Stimulated activated CD8-positive, alpha-beta memory T cell treated with anti-CD3 and anti-CD28 coated beads, Interleukin-15, amount 100 ng/mL, for 4 hours (primary cell): Measurements from ENCODE around the gene DLG2.
"Not testable (repeated sequence)": the region's sequence is repeated elsewhere in the genome, so short reads cannot be mapped to it uniquely, and the experiment has no call there.

Experiments
- DNase-seq, 2 donors: peaks; one replicate each; pipeline ENCODE4 v3.0.0-alpha.2; 2020; ENCODE audit warnings: low read depth in 2 of 2

The DLG2 gene

DNA sequence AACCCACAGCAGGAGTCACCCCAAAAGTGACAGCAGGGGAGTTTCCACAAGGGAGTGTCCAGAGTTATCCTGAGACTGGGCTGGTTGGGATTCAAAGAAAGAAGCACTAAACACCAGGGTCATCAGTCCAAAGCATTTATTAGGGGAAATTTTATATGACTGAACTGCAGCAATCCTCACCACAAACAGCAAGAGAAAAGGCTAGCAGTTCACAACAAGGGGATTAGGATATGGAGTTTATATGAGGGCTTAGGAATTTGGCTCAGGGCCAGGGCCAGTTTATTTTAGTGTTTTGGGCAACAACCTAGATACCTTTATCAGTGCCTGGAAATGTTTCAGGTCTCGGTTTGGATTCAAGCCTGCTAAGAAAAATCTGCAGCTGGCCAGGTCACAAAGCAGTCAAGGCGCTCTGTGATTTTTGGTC is 16.1 kb upstream of the DLG2 start:
- DNase-seq: no peak

DNA sequence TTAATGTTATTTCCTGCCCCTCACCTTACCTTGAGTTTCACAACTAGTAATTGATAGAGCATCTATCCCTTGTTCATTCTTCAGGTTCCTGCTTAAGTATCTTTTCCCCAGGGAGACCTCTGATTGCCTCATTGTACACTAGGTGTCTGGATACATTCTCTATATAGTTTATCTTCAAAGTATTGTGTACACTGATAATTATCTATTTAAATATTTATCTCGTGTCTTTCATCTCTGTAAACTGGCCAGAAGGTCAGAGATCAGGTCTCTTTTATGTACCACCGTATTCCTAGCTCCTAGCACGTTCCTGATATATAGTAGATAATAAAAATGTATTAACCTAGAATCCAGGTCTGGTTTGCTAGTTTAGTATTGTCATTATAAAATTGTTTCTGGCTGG is 7.6 kb upstream of the DLG2 start:
- no peak for DNase-seq

DNA sequence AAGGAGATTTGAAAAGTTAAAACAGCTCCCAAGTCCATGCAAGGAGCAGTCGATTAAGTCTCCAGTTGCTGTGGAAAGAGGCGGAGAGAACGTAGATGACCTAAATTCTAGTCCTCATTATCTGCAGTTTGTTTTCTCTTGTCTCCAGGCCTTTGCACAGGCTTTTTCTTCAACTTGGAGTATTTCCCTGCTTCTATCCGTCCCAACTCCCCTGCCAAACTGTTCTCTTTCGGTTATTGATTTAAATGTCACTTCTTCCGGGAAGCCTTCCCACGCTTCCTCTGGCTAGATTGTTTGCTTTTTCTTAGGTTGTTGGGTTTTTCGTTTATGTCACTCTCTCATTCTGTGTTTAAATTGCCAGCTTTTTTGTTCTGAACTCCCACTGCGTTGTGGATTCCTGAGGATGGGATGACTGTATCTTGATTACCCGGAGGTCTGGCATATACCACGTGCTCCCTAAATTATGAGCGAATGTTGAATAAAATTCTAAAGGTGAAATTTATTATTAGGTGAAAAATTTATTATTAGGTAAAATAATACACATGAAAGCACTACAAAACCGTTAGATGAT is 1.7 kb upstream of the DLG2 start:
- DNase-seq: peak in 1 of 2 donors; percentile 32

DNA sequence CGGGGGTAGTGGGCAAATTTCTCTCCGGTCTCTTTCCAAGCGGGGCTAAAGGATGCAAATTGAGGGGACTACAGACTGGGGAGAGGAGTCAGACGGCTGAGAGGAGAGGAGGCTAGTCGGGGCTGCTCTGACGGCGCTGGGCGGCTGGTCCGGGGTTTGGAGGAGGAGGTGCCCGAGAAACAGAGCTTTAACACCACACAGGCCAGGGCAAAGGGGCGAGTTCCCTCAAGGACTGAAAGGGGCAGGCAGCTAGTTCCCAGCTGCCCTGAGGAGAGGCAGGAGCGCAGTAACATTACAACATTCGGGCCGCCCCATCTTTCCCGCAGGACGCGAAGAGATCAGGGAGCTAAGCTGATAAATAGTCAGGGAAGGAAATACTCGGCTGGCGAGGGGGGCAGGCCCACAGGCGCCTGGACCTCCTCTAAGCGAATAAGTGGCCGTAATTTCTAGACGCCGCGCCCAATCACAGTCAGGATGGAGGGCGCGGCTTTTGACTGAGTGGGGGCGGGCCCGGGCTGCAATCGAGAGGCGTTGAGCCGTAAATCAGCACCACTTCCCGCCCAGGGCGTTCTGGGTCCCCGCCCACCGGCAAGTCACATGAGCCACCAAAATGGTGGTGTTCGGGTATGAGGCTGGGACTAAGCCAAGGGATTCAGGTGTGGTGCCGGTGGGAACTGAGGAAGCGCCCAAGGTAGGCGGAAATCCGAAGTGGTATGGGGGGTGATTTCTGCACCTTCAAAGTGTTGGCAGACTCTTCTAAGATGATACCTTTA is 1.0 kb upstream of the DLG2 start, which contains the start of gene TMEM126B:
Gene TMEM126B (plus strand): TSS at position 596 of the 773 bp plus-strand sequence. CDS start 15 bp downstream, at position 611.
- peak; percentile 92 to 94 for DNase-seq

DNA sequence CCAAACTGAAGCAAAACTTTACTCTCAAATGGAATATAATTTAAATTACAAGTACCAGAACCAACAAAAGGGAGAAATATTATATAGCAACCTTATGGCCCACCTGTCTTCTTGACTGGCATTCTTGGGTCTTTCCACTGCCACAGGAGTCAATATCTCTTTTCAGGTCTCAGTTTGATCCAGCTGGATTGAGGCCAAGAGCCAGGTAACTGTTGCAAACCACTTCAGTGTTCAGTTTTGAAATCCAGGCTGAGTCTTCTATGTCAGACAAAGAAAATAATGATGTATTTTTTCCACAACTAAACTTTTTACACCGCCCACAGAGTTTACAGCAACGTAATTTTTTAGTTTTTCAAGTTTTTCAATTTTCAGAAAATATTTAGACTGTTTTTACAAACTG is 648 bp downstream of the DLG2 start:
- no peak for DNase-seq

DNA sequence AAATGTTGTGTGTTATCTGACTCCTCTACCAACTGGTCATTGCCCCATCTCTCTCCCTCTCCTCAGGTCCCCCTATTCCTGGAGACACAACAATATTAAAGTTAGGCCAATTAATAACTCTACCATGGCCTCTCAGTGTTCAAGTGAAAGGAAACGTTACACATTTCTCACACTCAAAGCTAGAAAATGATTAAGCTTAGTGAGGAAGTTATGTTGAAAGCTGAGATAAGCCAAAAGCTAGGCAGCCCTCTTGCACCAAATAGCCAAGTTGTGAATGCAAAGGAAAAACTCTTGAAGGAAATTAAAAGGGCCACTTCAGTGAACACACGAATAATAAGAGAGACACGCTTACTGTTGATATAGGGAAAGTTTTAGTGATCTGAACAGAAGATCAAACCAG is 6.9 kb downstream of the DLG2 start:
- no peak for DNase-seq

DNA sequence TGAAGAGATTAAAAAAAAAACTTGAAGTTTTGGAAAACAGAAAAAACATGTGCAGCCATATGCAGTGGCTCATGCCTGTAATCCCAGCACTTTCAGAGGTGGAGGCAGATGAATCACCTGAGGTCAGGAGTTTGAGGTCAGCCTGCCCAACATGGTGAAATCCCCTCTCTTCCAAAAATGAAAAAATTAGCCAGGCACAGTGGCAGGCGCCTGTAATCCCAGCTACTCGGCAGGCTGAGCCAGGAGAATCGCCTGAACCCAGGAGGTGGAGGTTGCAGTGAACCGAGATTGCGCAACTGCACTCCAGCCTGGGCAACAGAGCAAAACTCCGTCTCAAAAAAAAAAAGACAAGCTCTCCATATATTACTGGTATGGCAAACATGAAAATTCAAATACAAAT is 7.6 kb downstream of the DLG2 start:
- DNase-seq: no peak

DNA sequence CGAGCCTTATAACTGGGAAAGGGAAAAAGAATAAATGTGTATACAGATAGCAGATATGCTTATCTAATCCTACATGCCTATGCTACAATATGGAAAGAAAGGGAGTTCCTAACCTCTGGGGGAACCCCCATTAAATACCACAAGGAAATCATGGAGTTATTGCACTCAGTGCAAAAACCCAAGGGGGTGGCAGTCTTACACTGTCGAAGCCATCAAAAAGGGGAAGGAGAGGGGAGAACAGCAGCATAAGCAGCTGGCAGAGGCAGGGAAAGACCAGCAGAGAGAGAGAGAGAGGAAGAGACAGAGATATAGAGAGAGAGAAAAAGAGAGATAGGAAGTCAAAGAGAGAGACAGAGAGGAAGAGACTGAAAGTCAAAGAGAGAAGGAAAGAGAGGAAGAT is 15.5 kb downstream of the DLG2 start:
- not testable (repeated sequence) for DNase-seq

DNA sequence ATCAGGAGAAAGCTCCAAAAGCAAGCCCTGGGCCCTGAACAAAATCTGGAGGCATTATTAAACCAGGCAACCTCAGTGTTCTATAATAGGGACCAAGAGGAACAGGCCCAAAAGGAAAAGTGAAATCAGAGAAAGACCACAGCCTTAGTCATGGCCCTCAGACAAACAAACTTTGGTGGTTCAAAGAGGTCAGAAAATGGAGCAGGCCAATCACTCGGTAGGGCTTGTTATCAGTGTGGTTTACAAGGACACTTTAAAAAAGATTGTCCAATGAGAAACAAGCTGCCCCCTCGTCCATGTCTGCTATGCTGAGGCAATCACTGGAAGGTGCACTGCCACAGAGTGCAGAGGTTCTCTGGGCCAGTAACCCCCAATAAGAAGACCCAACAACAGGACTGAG is 17.9 kb downstream of the DLG2 start:
- not testable (repeated sequence) for DNase-seq

DNA sequence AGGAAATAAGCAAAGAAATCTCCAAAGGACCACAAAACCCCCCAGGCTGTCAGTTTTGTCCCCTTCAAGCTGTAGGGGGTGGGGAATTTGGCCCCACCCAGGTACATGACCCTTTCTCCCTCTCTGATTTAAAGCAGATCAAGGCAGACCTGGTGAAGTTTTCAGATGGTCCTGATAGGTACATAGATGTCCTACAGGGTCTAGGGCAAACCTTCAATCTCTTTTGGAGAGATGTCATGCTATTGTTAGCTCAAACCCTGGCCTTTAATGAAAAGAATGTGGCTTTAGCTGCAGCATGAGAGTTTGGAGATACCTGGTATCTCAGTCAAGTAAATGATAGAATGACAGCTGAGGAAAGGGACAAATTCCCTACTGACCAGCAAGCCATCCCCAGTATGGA is 18.5 kb downstream of the DLG2 start:
- not testable (repeated sequence) for DNase-seq

DNA sequence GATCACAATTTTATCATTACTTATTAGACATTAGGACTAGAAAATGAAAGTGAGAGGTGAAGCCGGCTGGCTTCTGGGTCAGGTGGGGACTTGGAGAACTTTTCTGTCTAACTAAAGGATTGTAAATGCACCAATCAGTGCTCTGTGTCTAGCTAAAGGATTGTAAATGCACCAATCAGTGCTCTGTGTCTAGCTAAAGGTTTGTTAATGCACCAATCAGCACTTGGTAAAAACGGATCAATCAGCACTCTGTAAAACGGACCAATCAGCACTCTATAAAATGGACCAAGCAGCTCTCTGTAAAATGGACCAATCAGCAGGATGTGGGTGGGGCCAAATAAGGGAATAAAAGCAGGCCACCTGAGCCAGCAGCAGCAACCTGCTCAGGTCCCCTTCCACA is 20.9 kb downstream of the DLG2 start:
- DNase-seq: not testable (repeated sequence)

DNA sequence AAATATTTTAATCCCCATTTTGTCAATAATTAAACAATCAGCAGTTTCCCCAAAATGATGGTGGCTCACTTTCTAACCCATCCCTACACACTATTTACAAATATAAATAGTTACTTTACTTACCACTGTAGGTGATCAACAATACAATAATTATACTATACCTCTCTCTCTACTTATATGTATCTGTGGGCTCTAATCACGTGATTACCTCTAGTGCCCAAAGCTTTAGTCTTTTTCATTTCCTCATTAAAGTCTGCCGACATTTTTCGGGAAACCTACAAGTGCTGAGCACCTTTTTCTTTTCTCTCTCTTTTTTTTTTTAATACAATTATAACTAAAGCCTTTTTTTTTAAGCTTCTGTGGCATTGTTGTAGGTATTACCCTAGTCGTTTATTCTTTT is 23.9 kb downstream of the DLG2 start:
- DNase-seq: no peak

DNA sequence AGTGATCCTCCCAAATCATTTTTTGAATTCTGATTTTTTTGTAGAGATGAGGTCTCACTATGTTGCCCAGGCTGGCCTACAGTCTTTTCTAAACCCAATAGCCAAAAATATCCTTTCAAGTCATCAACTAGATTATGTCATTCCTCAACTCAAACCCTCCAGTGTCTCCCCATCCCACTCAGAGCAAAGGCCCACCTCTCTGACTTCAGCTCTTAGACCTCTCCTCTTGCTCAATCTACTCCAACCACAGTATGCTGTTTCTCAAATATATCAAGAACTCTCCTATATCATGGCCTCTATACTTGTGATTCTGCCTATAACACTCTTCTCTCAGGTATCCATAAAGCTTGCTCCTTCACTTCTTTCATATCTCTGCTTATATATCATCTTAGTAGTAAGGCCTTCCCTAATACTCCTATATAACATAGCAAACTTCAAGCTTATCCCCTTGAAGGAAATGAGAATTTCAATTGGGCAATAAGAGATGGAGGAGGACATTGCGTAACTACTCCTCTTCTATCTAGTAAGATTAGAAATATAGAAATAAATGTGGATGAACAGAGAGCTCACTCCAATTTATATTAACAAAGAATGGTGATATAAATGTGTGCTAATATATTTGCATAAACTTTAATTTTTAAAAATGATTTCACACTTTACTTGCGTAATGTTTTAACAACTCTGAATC is 24.5 kb downstream of the DLG2 start:
- DNase-seq: no peak

DNA sequence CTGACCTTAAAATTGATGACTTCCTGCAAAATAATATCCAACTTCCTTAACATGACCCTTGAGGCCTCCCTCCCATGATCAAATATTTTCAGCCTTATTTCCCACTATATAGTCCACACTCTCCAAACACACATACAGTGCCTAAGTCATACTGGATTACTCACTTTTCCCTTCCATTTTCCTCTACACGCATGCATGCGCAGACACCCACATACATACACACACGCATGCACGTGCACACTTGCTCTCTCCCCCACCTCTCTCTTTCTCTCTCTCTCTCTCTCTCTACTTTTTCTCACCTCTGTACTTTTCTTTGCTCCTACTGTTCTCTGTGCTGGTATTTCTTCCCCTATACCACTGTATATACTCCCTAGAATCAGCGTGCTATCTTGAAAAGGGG is 28.1 kb downstream of the DLG2 start:
- no peak for DNase-seq

DNA sequence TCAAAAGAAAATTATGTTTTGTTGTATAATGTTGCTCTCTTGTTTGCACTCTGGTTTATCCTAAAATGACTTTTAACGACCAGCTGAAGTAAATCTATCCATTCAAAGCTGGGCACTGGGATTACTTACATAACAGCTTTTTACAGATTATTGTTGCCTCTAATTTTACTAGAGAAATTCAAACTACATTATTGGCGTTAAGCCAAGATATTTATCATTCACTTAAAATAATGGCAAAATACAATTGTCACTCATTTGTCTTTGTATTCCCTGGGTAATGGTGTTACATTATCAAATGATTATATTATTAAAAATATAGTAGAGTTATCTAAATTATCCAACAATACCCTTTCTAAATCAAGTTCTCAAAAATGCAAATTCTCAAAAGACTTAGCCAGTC is 30.3 kb downstream of the DLG2 start:
- DNase-seq: no peak

DNA sequence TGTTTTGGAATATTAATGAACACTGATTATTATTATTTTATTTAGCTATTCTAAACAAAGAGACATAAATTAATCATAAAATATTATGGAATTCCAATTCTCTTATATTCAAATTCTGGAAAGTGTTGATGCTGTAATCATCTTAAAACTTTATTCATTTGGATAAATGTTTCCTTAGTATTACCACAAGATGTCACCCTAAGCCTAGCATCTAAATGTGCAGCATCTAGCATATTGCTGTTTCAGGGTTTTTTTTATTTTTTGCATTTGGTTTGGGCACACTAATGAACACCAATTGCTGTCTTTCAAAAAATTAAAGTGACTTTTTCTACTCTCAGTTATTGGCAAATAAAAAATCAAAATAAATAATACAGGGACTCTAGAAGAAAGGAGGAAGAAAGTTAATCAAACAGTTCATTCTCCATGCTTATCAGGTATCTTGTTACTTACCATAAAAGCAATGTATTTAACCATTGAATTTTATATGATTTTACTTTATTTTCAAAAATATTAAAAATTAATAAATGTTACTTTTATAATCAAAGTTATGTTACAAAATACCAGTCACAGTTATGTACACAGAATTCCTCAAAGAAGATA is 31.8 kb downstream of the DLG2 start:
- DNase-seq: no peak

DNA sequence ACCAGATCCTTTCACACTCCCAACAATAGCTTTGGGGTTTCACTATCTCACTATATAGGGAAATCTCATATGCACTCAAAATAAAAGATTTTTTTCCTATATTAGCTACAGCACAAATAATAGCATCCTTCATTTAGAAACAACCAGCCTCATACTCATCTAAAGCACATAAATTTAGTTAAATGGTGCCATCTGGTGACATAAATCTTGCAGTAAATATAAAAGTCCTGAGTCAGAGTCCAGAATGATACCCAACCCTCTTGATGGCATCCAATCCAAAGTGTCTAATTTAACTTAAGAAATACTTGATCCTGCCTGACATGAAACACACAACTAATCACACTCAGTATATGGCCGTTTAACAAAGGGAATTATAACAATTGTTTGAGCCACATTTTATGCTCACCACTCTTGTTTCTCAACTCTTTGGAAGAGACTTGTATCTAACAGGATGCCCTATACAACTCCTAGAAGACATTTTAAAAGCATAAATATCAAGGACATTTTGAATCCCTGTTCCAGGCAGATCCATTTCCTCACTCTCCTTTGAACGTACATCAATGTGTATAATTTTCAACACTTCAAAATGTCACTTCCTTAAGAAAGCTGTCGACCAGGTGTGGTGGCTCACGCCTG is 36.2 kb downstream of the DLG2 start:
- no peak for DNase-seq

DNA sequence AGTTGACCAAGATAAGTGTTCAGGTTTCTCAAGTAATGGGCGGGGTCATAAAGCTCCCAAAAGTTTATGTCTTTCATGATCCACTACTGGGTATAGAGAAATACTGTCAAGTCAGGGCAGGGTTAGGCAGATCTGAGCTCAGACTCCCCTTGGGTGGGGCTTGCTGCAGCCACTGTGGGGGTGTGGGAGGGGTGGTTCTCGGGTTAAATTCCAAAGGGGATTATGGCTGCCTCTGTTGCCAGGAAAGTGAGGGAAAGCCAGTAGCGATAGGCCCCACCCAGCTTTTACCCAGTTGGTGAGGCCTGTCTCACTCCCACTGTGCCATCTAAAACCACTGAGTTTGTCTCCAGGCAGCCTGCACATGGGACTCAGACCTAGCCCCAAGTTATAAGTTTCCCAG is 37.8 kb downstream of the DLG2 start:
- no peak for DNase-seq

DNA sequence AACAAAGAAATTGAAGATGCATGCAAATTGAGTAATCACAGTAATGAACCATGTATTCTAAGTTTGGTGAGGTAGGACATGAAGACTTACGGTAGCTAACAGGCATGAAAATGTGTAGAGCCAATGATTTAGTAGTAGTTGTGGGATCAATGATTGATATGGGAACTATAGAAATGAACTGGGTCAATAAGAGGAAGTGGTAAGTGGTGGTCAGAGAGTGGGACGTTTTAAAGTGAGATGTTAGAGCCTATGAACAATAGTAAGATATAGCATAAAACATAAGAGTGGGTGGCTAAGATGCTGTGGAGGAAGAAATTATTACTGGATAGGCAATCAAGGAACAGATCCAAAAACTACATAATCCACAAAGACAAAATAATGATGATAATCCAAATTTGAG is 45.0 kb downstream of the DLG2 start:
- no peak for DNase-seq

DNA sequence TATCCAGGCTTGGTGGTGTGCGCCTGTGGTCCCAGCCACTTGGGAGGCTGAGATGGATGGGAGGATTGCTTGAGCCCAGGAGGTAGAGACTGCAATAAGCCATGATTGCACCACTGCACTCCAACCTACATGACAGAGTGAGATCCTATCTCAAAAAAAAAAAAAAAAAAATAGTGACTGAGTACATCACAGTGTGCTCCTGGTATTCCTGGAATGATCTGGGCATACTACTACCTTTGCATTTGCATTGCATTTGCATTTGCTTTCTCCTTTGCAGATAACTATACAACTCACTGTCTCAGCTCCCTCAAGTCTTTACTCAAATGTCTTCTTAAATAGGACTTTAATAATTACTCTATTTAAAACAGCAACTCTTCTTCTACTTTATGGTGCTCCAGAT is 51.8 kb downstream of the DLG2 start:
- no peak for DNase-seq

DNA sequence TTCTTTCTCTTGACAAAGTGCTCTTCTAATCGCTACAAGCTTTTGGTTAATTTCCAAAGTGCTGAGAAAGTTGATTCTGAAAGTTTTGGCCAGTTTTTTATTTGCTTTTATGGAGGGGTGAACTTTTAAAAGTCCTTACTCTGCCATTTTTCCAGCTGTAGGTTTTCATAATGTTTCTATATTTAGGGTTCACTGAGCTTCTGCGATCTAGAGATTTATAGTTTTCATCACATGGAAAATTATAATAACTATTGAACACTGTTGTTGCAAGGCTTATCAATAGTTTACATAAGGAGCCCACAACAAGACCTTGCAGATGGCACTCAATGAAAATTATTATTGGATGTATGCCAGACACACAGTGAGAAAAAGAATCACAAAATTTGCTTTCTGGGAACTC is 55.1 kb downstream of the DLG2 start:
- DNase-seq: no peak

DNA sequence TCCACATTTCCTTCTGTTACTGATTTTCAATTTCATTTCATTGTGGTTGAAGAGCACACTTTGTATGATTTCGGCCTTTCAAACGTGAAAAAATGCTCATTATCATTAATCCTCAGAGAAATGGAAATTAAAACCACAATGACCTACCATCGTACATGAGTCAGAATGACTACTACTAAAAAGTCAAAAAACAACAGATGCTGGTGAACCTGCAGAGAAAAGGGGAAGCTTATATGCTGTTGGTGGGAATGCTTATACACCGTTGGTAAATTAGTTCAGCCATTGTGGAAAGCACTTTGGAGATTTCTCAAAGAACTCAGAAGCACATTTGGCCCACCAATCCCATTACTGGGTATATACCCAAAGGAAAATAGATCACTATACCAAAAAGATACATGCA is 57.6 kb downstream of the DLG2 start:
- DNase-seq: no peak
